Osteocyte (in vitro differentiated cells): ENCODE results near the gene RPS3A. TPM values are rescaled to one million over a fixed set of nuclear protein-coding genes. Genes with fewer than 3 reads are reported as not detected.

Experiments
- DNase-seq: peaks from one replicate; pipeline ENCODE4 v3.0.0; 2021; ENCODE audit warnings: mixed read lengths; ENCODE audit not compliant: unreplicated experiment; ENCODE audit errors: extremely low spot score
- H3K27ac Mint-ChIP-seq: one replicate; pipeline ENCODE4 v1.8.0; 2021; ENCODE audit warnings: mild to moderate bottlenecking, mixed read lengths; ENCODE audit not compliant: unreplicated experiment
- H3K27me3 Mint-ChIP-seq: one replicate; pipeline ENCODE4 v1.8.0; 2021; ENCODE audit warnings: mixed read lengths; ENCODE audit not compliant: unreplicated experiment
- H3K36me3 Mint-ChIP-seq: one replicate; pipeline ENCODE4 v1.8.0; 2021; ENCODE audit warnings: mixed read lengths; ENCODE audit not compliant: unreplicated experiment
- H3K4me1 Mint-ChIP-seq: one replicate; pipeline ENCODE4 v1.8.0; 2021; ENCODE audit warnings: mixed read lengths; ENCODE audit not compliant: unreplicated experiment
- H3K4me3 Mint-ChIP-seq: one replicate; pipeline ENCODE4 v1.8.0; 2021; ENCODE audit warnings: mild to moderate bottlenecking, moderate library complexity, mixed read lengths; ENCODE audit not compliant: unreplicated experiment
- H3K9me3 Mint-ChIP-seq: one replicate; pipeline ENCODE4 v1.8.0; 2021; ENCODE audit warnings: mixed read lengths; ENCODE audit not compliant: unreplicated experiment
- CTCF ChIP-seq: fragments of 200-600 bp; sonication (generic); IDR thresholded peaks from 2 replicates; pipeline ENCODE4 v1.5.0; 2021; ENCODE audit warnings: antibody characterized with exemption, mild to moderate bottlenecking, moderate library complexity
- total RNA-seq: library from RNA; stranded (reverse); gene quantifications from 2 replicates; pipeline ENCODE4 v1.2.1, GENCODE V29; 2021

Gene RPS3A
- total RNA-seq, 1 donor from 2014 or later, result 1,586 TPM

GRCh38 chr4:151100531-151100930, 1.1 kb downstream of the RPS3A start:
- H3K27ac Mint-ChIP-seq, result peak overlapping the region; percentile 98
- peak overlapping the region; percentile 96 for H3K4me3 Mint-ChIP-seq
- peaks cover 3% of the 10 kb centered on the region for H3K27me3 Mint-ChIP-seq
- no peaks in the 10 kb centered on the region for H3K9me3 Mint-ChIP-seq
- no peak for DNase-seq
- peaks cover 29% of the 10 kb centered on the region for H3K4me1 Mint-ChIP-seq
- no peak for TF ChIP-seq CTCF
- peaks cover 37% of the 10 kb centered on the region for H3K36me3 Mint-ChIP-seq

- H3K27me3 Mint-ChIP-seq, result no peaks in the 10 kb centered on the region
- H3K4me3 Mint-ChIP-seq, result no peak overlapping the region
- H3K4me1 Mint-ChIP-seq, result peaks cover 29% of the 10 kb centered on the region
- H3K36me3 Mint-ChIP-seq, result peaks cover 57% of the 10 kb centered on the region
- H3K9me3 Mint-ChIP-seq, result no peaks in the 10 kb centered on the region
- no peak for DNase-seq
- H3K27ac Mint-ChIP-seq, result no peak overlapping the region
- no peak for TF ChIP-seq CTCF
Measured at GRCh38 chr4:151103758-151104157, 4.3 kb downstream of the RPS3A start.

GRCh38 chr4:151104621-151105020, 5.2 kb downstream of the RPS3A start:
- H3K36me3 Mint-ChIP-seq, result peaks cover 57% of the 10 kb centered on the region
- TF ChIP-seq CTCF, result no peak
- no peak overlapping the region for H3K4me3 Mint-ChIP-seq
- H3K27me3 Mint-ChIP-seq, result no peaks in the 10 kb centered on the region
- H3K27ac Mint-ChIP-seq, result no peak overlapping the region
- H3K9me3 Mint-ChIP-seq, result no peaks in the 10 kb centered on the region
- H3K4me1 Mint-ChIP-seq, result peaks cover 26% of the 10 kb centered on the region
- no peak for DNase-seq

GRCh38 chr4:151105454-151106032, 6.1 kb downstream of the RPS3A start:
- no peak for DNase-seq
- H3K4me3 Mint-ChIP-seq, result no peak overlapping the region
- H3K9me3 Mint-ChIP-seq, result no peaks in the 10 kb centered on the region
- no peaks in the 10 kb centered on the region for H3K27me3 Mint-ChIP-seq
- no peak for TF ChIP-seq CTCF
- H3K36me3 Mint-ChIP-seq, result peaks cover 52% of the 10 kb centered on the region
- H3K27ac Mint-ChIP-seq, result peak overlapping the region; percentile 23
- H3K4me1 Mint-ChIP-seq, result peaks cover 21% of the 10 kb centered on the region

- no peaks in the 10 kb centered on the region for H3K27me3 Mint-ChIP-seq
- no peak for TF ChIP-seq CTCF
- no peak overlapping the region for H3K27ac Mint-ChIP-seq
- no peak overlapping the region for H3K4me3 Mint-ChIP-seq
- DNase-seq, result peak; percentile 51
- H3K4me1 Mint-ChIP-seq, result peaks cover 6% of the 10 kb centered on the region
- no peaks in the 10 kb centered on the region for H3K9me3 Mint-ChIP-seq
- H3K36me3 Mint-ChIP-seq, result peaks cover 41% of the 10 kb centered on the region
Measured at GRCh38 chr4:151107063-151107462, 7.6 kb downstream of the RPS3A start.
